ENCODE data around the gene SYNDIG1.

Gene SYNDIG1

DNA sequence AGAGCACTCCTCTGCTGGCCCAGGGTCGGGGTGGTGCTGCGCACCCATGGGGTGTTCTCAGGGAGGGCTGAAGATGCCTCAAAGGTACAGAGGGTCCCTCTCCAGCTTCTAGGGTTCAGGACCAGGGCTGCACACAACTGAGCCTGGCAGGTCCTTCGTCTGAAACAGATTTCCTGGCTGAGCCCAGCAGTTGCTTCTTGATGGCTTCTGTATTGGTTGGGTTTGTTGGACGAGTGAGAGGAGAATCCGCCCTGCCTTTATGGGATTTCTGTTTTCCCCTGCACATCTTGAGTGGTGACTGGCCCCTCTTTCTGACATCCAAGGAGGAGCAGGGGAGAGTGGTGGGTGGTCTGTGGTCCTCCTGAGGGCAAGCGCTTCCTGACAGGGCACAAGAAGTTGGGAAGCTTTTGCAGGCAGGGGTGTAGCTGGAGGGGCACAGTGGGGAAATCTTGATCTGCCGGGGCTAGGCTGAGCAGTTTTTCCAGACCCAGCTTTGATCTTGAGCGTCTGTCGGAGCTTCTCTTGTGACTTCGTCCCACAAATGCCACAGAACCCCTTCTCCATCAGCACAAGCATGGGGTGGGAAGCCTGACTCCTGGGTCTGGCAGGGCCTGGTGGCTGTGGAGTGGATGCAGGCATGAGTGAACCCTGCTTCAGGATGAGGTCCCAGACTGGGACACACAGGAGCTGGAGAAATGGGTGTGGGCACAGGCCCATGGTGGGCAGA is 116.5 kb downstream of the SYNDIG1 start:
- DNase-seq (ENCODE audit: low spot score) = no peak

DNA sequence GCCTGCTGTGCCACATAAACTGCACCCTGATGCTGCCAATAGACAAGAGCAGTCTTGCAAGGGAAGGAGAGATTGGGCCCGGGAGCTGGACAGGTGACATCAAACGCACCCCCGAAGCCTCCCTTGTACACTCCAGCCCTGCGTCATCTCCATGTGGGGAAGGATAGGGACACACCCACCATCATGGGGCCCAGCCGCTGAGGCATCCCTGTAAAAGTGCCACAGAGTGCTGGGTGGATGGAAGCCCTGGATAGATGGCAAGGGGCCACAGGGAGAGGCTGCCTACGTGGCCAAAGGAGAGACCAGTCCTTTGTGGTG is 117.1 kb downstream of the SYNDIG1 start:
- no peak for DNase-seq (ENCODE audit: low spot score)

DNA sequence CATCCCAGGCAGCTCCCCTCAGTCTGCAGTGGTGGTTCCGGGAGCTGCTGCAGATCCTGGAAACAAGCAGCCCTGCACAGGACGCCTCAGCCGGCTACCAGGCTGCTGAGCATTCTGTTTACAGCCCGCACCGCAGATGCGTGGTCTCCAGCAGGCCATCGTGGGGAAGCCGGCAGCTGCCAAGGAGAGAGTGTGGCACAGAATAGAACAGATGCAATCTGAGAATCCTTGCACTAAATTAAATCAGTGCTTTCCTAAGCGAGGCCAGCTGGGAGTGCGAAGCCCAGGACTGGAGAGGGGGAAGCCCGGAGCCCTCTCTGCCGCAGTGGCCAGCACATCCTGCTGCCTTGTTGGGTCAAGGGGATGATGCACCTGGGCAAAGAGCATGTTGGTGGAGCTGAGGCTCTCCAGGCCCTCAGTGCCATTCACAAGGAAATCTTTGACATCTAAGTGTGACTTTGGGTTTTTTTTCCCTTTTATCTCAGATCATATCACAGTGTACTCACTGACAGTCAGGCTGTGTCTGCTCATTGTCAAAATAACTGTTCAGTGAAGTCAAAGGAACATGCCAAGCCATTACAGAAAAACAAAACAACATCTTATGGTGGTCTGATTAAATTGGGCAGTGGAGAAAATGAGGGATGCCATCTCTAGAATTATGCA is 118.1 kb downstream of the SYNDIG1 start:
- DNase-seq (ENCODE audit: low spot score) = no peak

- no peak for DNase-seq (ENCODE audit: low spot score)
These were observed 118.7 kb downstream of the SYNDIG1 start for GRCh38 chr20:24588047-24588635.

- no peak for DNase-seq (ENCODE audit: low spot score)
These were observed 119.4 kb downstream of the SYNDIG1 start for GRCh38 chr20:24588725-24589340.

- DNase-seq (ENCODE audit: low spot score) = no peak
These were observed 120.0 kb downstream of the SYNDIG1 start for GRCh38 chr20:24589381-24589780.

- DNase-seq (ENCODE audit: low spot score) = no peak
These were observed 120.4 kb downstream of the SYNDIG1 start for GRCh38 chr20:24589815-24590177.

DNA sequence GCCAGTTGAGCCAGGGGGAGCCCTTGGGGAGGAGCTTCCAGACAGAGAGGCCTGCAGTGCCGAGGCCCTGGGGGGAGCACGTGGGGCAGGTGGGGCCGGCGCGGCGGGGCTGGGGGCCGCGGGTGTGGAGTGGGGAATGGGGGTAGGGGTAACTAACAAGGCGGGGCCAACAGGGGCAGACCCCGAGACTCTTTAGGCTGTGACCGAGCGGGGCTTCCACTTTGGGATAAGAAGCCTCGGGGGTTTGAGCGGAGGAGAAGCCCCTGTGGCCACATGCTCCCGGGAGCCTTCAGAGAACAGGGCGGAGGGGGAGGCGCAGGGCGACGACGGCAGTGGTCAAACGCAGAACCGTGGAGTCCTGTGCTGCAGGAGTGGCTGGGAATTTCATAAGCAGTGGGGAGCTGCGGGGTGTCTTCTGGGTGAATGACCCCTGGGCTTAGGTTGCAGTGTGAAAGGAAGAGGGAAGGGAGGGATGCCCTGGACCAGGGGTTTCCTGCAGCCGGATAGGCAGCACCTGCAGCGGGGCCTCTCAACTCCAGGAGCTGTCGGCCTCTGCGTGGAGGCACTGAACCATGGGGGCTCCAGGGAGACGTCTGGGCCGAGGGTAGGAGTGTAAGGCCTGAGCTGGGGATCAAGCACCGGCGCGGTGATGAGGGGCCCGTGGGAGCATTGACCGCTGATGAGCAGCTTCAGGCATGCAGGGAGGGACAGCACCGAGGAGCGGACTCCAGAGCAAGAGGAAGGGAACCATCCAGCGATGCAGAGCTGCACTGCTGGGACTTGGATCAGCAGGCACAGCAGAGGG is 121.0 kb downstream of the SYNDIG1 start:
- no peak for DNase-seq (ENCODE audit: low spot score)

GRCh38 chr20:24597051-24597450 is 127.6 kb downstream of the SYNDIG1 start:
- DNase-seq (ENCODE audit: low spot score) = no peak

GRCh38 chr20:24598346-24598745 is 128.9 kb downstream of the SYNDIG1 start:
- no peak for DNase-seq (ENCODE audit: low spot score)

DNA sequence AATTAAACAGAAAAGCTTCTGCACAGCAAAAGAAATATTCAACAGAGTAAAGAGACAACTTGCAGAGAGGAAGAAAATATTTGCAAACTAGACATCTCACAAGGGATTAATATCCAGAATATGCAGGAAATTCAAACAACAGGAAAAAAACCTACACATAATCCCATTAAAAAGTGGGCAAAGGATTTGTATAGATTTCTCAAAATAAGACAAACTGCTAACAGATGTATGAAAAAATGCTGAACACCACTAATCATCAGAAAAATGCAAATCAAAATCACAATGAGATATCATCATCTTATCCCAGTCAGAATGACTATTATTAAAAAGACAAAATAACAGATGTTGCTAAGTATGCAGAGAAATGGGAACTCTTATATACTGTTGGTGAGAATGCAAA is 129.6 kb downstream of the SYNDIG1 start:
- no peak for DNase-seq (ENCODE audit: low spot score)

- no peak for DNase-seq (ENCODE audit: low spot score)
These were observed 130.6 kb downstream of the SYNDIG1 start for GRCh38 chr20:24600012-24600411.

DNA sequence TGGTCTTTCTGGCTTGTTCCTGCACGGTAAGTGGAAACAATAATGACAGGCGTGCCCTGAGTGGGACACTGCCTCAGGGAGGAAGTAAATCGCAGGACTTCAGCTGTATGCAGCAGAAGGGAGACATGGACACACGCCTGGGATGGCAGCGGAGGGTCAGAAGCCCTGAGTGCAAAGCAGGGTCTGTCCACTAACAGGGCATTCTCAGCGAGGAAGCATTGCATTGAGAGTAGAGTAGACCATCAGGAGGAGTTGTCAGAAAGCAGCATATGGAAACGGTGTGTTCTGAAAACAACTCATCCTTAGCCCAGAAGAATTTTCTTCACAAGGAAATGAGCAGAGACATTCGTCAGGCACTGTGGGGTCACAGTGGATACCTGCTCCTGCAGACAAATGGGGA is 134.0 kb downstream of the SYNDIG1 start:
- DNase-seq (ENCODE audit: low spot score) = no peak

DNA sequence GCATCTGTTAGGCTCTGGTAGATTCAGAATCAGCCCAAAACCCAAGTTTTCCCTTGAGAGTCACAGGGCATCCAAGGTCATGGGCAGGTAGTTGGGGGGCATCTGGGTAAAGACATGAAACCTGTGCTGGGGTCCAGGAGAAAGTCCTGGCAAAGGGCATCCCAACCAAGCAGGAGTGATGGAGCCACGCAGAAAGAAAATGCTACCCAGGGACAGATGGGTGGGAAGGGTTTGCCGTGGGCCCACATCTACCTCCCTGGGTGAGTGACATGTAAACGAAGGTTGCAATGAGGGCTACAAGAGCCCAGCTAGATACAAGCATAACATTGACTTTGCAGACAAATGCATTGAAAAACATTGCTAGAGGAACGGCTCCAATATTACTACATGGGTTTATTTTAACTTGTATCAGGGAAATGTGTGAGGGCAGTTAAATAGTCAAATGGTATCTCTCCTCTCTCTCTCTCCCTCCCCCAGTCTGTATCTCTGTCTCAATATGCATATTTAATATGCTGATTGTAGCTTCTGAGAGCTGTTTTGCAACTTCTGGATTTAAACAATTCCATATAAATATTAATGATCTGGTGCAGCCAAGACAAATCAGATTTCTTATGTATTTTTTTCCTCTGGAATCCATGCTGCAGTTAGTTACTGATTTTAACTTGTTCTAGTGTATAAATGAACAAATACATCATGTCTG is 135.7 kb downstream of the SYNDIG1 start:
- DNase-seq (ENCODE audit: low spot score) = no peak

- DNase-seq (ENCODE audit: low spot score) = no peak
These were observed 136.6 kb downstream of the SYNDIG1 start for GRCh38 chr20:24605937-24606455.

DNA sequence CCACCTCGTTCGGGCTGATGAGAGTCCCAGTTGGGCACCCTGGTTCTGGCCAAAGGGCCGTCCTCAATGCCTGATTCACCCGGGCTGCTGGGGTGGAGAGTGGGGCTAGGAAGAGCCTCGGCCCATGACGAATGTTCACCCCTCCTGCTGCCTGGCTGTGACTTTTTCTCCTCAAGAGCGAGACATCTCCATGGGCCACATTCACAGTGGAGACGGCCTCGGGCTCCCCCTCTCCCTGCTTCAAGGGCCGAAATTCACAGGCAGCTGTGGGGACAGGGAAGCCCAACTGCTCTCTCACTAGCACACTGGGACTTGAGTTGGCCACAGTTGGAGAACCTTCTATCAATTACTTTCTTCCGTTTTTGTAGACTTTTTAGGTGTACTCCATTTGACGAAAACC is 138.0 kb downstream of the SYNDIG1 start:
- DNase-seq (ENCODE audit: low spot score) = no peak

DNA sequence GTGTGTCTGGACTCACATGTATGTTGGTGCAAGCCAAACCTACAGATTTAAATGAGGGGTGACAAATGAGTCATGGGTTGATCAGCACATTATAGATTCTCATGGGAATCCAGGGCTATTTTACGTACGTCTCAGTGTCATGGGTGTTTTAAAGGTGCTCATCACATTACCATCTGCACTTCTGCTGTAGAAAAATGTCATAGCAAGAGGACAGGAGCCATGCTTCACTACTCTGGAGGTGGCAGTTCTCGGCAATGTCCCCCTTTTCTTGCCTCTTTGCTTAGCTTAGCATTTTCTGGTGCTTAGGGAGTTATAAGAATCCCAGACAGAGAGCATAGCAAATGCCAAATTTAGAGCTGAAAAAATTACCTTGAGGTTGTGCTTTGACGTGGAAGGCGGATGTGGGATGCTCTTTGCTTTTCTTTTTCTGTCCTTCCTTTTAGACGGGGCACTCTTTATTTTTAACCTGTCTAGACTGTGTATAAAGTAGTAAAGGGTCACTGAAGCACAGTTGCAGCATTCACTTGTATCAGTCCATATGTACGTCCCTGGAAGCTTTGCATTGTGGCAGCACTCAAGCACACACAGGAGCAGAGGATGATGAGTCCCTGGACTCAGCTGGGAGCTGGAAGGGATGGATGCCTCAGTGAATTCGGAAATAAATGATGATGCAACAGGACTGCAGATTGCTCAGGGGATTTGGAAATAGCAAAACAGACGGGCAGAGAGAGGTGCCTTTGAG is 139.7 kb downstream of the SYNDIG1 start:
- DNase-seq (ENCODE audit: low spot score) = no peak

DNA sequence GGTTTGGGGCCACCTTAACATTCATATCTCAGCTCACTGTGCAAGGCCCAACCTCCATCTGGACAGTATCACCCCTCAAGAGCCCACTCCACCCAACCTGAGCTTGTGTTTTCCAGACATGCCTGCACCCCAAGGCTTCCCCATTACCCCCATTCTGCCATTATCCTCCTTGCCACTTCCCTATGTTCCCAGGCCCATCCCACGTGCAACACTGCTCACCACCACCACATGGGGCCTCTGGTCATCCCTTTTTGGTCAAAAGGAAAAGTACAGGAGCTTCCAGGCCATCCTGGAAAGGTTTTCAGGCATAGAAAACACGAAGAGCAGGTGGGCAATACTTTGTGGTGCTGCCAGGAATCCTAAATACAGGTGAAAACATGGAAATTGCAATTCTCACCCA is 140.3 kb downstream of the SYNDIG1 start:
- DNase-seq (ENCODE audit: low spot score) = no peak

GRCh38 chr20:24610341-24611115 is 141.1 kb downstream of the SYNDIG1 start:
- DNase-seq (ENCODE audit: low spot score) = no peak

All from RKO (cell line).